ENCODE results near the gene PRDM11.

Gene PRDM11

GRCh38 chr11:45158210-45158731 lies 11.8 kb downstream of the PRDM11 start:
- no peak for DNase-seq (ENCODE audit: low read depth)

DNA sequence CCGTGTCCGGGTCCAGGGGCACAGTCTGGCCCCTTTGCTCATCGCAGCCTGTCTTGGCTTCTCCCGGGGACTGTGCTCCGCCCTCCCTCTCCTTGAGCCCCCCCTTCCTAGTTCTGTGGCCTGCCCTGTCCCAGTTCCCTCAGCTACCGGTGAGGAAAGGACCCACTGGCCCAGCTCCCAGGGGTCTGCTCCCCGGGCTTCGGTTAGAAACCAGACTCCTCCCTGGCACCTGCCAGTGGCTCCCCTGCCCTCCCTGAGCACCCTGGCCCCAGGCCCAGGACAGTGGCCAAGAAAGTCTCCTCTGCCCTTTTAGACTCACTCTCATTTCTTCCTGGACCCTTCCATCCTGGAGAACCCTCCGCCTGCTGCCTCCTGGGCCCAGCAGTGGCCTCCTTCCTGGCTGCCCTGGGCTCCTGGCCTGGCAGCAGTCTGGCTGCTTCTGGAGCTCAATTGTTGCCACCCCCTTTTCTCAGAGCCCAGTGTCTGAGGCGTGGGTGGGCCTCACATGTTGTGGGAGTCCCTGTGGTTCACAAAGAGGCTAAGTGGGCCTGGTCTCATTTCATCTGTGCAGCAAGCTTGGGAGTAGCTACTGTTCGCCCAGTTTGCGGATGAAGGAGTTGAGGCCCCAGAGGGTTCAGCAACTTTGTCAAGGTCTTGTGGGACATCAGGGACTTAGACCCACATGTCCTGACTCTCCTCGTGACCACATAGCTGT lies 12.6 kb downstream of the PRDM11 start:
- no peak for DNase-seq (ENCODE audit: low read depth)

DNA sequence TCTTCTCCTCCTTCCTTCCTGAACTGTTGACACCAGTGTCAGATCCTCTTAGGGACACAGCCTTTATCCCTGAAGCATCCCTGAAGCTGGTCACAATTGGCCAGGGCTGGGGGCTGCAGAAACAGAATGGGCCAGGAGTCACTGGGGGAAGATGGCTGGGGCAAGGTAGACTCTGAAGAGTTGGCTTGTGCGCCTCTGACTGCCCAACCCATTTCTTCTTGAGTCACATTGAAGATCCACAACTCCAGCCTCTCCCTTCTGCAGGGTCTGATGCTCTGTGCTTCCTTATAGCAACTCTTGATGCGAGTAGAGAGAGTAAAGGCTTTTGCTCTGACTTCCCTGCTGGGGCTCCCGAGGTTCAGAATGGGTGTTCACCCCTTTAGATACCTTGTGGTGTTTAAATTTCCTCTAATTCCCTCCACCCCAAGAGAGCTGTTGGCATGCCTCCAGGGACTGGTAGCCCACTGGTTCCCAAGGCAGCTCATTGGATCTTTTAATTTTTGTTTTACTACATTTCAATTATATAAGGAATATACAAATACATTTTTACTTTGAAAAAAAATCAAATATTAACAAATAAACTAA lies 13.4 kb downstream of the PRDM11 start:
- DNase-seq (ENCODE audit: low read depth), result no peak

GRCh38 chr11:45161252-45162063 lies 15.0 kb downstream of the PRDM11 start:
- no peak for DNase-seq (ENCODE audit: low read depth)

DNA sequence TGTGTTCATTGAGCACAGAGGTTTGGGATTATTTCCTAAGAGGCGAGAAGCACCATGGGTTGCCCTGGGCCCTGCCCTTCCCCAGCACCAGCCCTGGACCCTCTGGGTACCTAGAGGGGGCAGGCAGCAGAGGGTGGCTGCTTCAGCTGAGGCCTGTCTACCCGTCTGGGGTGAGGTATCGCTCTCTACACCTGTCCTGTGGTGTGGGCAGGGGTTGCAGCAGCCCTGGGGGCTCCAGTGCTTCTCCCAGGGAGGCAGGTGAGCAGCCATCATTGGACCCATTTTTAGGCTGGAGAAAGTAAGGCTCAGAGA lies 15.6 kb downstream of the PRDM11 start:
- DNase-seq (ENCODE audit: low read depth), result no peak

GRCh38 chr11:45162916-45163879 lies 16.8 kb downstream of the PRDM11 start:
- no peak for DNase-seq (ENCODE audit: low read depth)

- DNase-seq (ENCODE audit: low read depth), result no peak
Observed at GRCh38 chr11:45163956-45164575, 17.6 kb downstream of the PRDM11 start.

GRCh38 chr11:45165386-45165785 lies 18.9 kb downstream of the PRDM11 start:
- DNase-seq (ENCODE audit: low read depth), result no peak

DNA sequence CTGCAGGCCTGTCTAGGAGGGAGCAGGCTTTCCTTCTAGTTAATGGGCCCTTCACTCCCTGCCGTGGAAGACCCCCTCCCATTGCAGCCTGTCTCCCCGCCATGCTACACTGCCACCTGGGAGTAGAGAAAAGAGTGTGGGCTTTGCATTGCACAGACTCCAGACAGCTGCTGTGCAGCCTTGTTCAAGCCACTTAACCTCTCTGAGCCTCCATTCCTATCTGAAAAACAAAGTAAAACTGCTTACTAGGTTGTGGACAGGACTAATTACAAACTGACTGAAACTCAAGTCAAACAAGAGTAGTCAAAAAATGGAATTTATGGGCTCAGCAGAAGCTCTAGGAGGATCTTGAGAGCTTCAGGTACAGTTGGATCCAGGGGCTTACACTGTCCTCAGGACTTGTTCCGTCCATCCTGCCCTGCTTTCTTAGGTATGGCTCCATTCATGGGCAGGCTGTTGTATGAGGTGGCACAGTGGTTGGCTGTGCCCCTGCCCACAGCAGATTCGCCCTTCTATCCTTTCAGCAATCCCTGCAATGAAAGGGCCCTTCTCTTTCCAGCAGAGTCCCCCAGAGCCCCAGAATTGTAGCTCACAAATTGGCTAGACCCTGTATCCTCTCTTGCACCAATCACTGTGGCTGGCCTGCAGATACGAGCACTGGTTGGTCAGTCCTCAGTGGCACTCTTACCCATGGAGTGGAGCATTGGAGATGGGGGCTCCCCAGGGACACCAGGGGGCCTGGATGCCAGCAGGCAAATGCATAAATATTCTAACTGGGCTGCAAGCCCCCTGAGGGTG lies 19.6 kb downstream of the PRDM11 start:
- DNase-seq (ENCODE audit: low read depth), result no peak

DNA sequence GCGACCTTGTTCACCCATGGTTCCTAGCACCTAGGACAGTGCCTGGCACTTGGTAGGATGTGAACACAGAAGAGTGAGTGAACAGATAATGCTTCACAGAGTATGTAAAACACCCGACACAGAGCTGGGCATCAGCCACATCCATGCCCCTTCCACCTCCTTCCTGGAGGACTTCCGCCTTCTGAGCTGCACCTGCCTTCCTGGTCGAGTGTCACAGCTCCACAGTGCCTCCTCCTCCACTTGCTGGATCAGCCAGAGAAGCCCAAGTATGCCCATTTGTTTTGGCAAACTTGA lies 20.1 kb downstream of the PRDM11 start:
- DNase-seq (ENCODE audit: low read depth), result no peak

DNA sequence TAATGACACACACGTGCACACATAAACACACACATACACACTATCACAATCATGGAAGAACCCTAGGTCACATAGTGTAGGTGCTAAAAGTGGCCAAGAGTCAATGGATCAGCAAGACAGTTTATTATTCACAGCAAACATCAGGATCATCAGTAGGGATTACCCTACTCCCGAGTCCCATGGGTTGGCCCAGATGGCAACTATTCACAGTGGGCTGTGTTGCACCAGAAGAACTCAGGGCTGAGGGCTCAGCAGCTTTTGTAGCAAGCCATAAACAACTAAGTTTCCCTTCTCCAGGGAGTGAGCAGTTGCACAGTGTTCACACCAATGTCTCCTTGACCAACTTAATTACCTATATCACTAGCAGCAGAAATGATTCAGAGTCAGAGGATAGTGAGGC lies 20.8 kb downstream of the PRDM11 start:
- DNase-seq (ENCODE audit: low read depth), result no peak

GRCh38 chr11:45168366-45169130 lies 22.1 kb downstream of the PRDM11 start:
- DNase-seq (ENCODE audit: low read depth), result no peak

GRCh38 chr11:45169310-45170072 lies 23.1 kb downstream of the PRDM11 start:
- DNase-seq (ENCODE audit: low read depth), result no peak

DNA sequence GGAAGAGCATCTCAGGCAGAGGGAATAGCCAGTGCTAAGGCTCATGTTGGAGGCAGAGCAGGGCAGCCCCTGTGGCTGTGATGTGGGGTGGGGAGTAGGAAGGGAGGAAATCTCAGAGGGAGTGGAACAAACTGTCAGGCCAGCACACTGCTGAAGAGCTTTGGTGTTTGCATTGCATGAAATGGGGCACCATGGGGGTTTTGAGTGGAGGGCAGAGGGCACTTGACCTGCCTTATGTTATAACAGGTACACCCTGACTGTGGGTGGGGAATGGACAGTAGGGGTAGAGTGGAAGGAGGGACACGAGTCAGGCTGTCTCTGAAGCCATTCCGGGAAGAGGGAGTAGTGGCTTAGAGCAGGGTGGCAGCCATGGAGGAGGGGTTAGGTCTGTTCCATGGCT lies 24.0 kb downstream of the PRDM11 start:
- DNase-seq (ENCODE audit: low read depth), result no peak

- DNase-seq (ENCODE audit: low read depth), result no peak
Observed at GRCh38 chr11:45171550-45171949, 25.1 kb downstream of the PRDM11 start.

DNA sequence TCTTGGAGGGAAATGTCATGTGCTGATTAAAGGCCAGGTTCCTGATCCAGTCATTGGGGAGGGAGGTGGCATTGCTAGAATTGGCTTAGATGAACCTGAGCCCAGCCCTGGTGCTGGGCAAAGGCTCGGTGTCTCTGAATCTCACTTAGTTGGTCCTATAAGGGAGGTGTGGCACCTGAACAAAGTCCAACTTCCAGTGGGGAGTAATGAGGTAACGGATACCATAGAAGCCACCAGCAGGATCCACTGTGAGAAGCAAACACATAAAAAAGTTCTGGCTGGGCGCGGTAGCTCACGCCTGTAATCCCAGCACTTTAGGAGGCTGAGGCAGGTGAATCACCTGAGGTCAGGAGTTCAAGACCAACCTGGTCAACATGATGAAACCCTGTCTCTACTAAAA lies 26.6 kb downstream of the PRDM11 start:
- DNase-seq (ENCODE audit: low read depth), result no peak

DNA sequence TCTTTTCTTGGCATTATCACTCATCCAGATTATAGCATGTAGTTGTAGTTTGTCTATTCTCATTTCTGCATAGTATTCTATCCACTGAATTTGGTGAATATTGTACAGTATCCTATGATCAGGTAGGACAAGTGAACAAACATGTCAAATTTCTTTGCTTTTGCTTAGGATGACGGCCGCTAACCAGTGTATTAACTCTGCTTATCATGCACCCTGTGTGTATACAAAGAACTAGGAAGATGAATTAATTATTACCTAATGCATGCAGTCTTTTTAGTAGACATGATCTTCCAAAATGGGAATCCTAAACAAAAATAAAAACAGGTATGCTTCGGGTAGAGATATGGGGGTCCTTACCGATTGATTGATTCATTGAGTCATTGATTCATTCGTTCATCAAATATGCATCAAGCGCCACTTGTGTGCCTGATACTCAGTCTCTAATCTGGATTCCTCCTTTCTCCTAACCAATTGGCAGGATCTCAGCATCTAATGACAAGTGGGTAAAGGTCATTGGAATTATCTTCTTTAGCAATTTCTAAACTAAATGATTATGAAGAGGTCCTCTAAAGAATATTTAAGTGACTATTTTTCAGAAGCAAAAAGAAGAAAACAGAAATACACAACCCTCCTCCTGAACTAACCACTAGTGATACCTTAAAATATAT lies 27.9 kb downstream of the PRDM11 start:
- DNase-seq (ENCODE audit: low read depth), result no peak

DNA sequence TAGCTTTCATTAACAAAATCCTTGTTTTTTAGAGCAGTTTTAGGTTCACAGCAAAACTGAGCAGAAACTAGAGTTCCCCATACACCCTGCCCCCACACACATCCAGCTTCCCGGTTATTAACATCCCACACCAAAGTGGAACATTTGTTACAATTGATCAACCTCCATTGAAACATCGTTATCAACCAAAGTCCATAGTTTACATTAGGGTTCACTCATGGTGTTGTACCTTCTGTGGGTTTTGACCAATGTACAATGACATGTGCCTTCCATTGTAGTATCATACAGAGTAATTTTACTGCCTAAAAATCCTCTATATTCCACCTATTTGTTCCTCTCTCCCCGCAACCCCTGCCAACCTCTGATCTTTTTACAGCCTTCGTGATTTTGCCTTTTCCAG lies 28.5 kb downstream of the PRDM11 start:
- DNase-seq (ENCODE audit: low read depth), result no peak

DNA sequence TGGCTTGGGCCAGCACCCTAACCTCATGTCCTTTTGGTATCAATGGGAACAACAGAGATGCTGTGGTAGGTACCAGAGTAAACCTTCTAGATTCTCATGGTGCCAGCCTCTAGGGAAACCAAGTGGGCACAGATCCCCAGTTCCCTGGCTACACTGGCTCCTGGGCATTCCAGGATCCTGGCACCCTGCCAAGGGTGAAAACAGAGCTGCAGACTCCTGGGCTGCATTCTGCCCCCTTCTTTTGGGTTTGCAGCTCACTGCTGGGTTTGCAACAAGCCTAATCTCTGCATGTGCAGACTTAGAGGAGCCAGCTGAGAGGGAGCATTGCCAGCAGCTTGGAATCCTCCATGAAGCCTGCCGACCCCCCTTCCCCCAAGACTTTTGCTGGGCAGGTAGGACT lies 30.6 kb downstream of the PRDM11 start:
- DNase-seq (ENCODE audit: low read depth), result no peak
